Transverse colon (tissue), 4 donors: ENCODE measurements around the gene CNTN5. TPM values are rescaled to one million over a fixed set of nuclear protein-coding genes. Genes with fewer than 3 reads are reported as not detected.

ENCODE experiments used
- DNase-seq: peaks from one replicate; pipeline ENCODE4 v3.0.0-alpha.2; 2019
- H3K27ac ChIP-seq, 4 donors: fragments of 200-600 bp; sonication (generic); 2 replicates each; pipeline ENCODE4 v1.5.1; 2016 to 2018; ENCODE audit warnings: inconsistent platforms in 4 of 4
- H3K27me3 ChIP-seq: fragments of 200-600 bp; sonication (generic); 2 replicates; pipeline ENCODE4 v1.5.1; 2017; ENCODE audit warnings: inconsistent platforms
- H3K36me3 ChIP-seq, 4 donors: fragments of 200-600 bp; sonication (generic); 2 replicates each; pipeline ENCODE4 v1.5.1; 2017 to 2019; ENCODE audit warnings: inconsistent platforms in 4 of 4
- H3K4me1 ChIP-seq, 4 donors: fragments of 200-600 bp; sonication (generic); 2 replicates each; pipeline ENCODE4 v1.5.1; 2017 to 2020; ENCODE audit warnings: inconsistent platforms in 4 of 4
- H3K4me3 ChIP-seq, 4 donors: fragments of 200-600 bp; sonication (generic); 1 replicate in 1 of 4; 2 replicates in 3 of 4; pipeline versions ENCODE4 v1.5.1 to v1.6.1; 2017 to 2019; ENCODE audit warnings: inconsistent platforms in 4 of 4
- H3K9me3 ChIP-seq, 2 donors: fragments of 200-600 bp; sonication (generic); 2 replicates each; pipeline ENCODE4 v1.5.1; 2017 to 2019; ENCODE audit warnings: inconsistent platforms in 2 of 2
- CTCF ChIP-seq, 5 experiments: fragments of 200-600 bp in 3 of 5; fragments of 450-650 bp in 2 of 5; sonication (generic) in 3 of 5; IDR thresholded peaks; 1 replicate in 2 of 5; 2 replicates in 3 of 5; pipeline ENCODE4 v1.5.1; 2016 to 2017; ENCODE audit warnings: antibody characterized with exemption in 5 of 5, inconsistent platforms in 3 of 5, mild to moderate bottlenecking in 2 of 5, moderate library complexity in 1 of 5
- EP300 ChIP-seq: sonication (generic); formaldehyde crosslinking; IDR thresholded peaks from one replicate; pipeline ENCODE4 v1.6.1; 2017; ENCODE audit warnings: antibody characterized with exemption, low read depth
- POLR2A ChIP-seq: fragments of 450-650 bp; IDR thresholded peaks from one replicate; pipeline ENCODE4 v1.6.1; 2016; ENCODE audit warnings: antibody characterized with exemption, mild to moderate bottlenecking, moderate library complexity
- POLR2AphosphoS5 ChIP-seq, 3 donors: sonication (generic); formaldehyde crosslinking; IDR thresholded peaks; one replicate each; pipeline ENCODE4 v1.6.1; 2016; ENCODE audit warnings: antibody characterized with exemption in 3 of 3
- WGBS, 2 donors: methylation state at CpG; one replicate each; pipeline ENCODE4 v1.1.5; 2018; ENCODE audit warnings: low coverage in 1 of 2; 5-methylcytosine and 5-hydroxymethylcytosine counted together
- in situ Hi-C, 4 donors: fragments of 200-750 bp; cut with MboI; loops; one replicate each; pipeline versions ENCODE4 v1.15.0 to v1.15.1; 2017; ENCODE audit warnings: low sequenced_read_pairs in 3 of 4, low pct_ligation_motif_present in 1 of 4, low pct_unique_long_range_greater_than_20kb in 1 of 4
- intact Hi-C: fragments of 100-400 bp; cut with DNase I; formaldehyde crosslinking; loops from one replicate; pipeline ENCODE4 v1.15.1; 2023; ENCODE audit warnings: low total_unique reads
- total RNA-seq, 4 donors: library from RNA; depleted of rRNA; stranded (reverse); fragments of >200 nt; gene quantifications; one replicate each; pipeline ENCODE4 v1.1.0, GENCODE V29; 2016

Gene CNTN5
- total RNA-seq, 4 donors from 2014 or later, result 0.14 TPM; not detected in 3

DNA sequence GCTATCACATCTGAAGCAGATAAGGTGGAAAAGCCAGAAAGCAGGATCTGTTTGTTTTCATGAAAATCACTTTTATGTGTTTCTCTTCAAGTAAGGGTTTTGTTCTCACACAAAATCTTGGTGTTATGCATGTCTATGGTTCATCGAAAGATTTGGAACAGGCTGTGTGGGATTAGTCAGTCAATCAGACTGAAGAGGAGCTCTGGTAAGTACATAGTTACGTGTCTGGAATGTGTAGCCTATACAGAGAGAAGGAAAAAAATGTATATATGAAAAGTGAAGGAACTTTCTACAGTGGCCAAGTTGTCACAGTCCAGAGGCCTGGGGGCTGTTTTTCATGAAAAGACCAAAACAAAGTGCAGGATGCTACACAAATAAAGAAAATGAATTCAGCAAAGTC lies 156.7 kb downstream of the CNTN5 start:
- no peaks in the 10 kb centered on the region for H3K36me3 ChIP-seq
- no peak overlapping the region for H3K27ac ChIP-seq
- H3K4me3 ChIP-seq, result no peak overlapping the region
- no peaks in the 10 kb centered on the region for H3K27me3 ChIP-seq
- H3K9me3 ChIP-seq, result no peaks in the 10 kb centered on the region
- TF ChIP-seq CTCF (IDR thresholded peaks at IDR 0.05) (no peak), POLR2AphosphoS5 (IDR thresholded peaks at IDR 0.05) (no peak), POLR2A (no peak), EP300 (no peak)
- 54 to 67% methylated on average over 2 of the region's 2 CpGs for WGBS, 2 donors
- intact Hi-C loops, result no loop called here
- no peaks in the 10 kb centered on the region for H3K4me1 ChIP-seq
- in situ Hi-C loops, result no loop called here
- DNase-seq, result no peak

DNA sequence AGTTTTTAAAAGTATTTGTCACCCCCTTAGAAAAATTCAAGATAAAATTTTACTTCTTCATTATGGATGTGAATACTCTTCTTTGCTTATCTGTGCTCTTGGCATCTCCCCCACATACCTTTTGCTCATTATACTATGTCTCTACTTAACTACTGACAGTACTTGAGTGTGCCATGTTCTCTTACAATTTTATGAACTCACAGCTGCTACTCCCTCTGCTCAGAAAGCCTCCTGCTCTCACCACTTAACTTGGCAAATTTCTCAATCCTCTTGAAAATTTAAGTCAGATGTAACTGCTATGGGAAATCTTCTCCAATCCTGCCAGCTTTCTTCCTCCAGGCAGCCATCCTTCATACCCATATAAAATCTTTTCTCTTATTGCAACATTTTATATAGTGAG lies 163.4 kb downstream of the CNTN5 start:
- in situ Hi-C loops, result no loop called here
- H3K36me3 ChIP-seq, result no peaks in the 10 kb centered on the region
- H3K27me3 ChIP-seq, result no peaks in the 10 kb centered on the region
- H3K4me3 ChIP-seq, result no peak overlapping the region
- H3K4me1 ChIP-seq, result no peaks in the 10 kb centered on the region
- intact Hi-C loops, result no loop called here
- no peak overlapping the region for H3K27ac ChIP-seq
- TF ChIP-seq EP300 (no peak), POLR2A (no peak), POLR2AphosphoS5 (IDR thresholded peaks at IDR 0.05) (no peak), CTCF (IDR thresholded peaks at IDR 0.05) (no peak)
- no peaks in the 10 kb centered on the region for H3K9me3 ChIP-seq
- no peak for DNase-seq

GRCh38 chr11:99188221-99188620 lies 167.5 kb downstream of the CNTN5 start:
- Histone ChIP-seq H3K4me1 (no peaks in the 10 kb centered on the region), H3K4me3 (no peak overlapping the region), H3K9me3 (no peaks in the 10 kb centered on the region), H3K27me3 (no peaks in the 10 kb centered on the region), H3K36me3 (no peaks in the 10 kb centered on the region), H3K27ac (no peak overlapping the region)
- DNase-seq, result no peak
- no peak for TF ChIP-seq CTCF (IDR thresholded peaks at IDR 0.05)
- TF ChIP-seq POLR2AphosphoS5 (IDR thresholded peaks at IDR 0.05), result no peak
- no peak for TF ChIP-seq EP300
- no peak for TF ChIP-seq POLR2A
- intact Hi-C loops, result no loop called here
- in situ Hi-C loops, result no loop called here
- WGBS, 2 donors, result 65 to 71% methylated on average over 2 of the region's 2 CpGs

DNA sequence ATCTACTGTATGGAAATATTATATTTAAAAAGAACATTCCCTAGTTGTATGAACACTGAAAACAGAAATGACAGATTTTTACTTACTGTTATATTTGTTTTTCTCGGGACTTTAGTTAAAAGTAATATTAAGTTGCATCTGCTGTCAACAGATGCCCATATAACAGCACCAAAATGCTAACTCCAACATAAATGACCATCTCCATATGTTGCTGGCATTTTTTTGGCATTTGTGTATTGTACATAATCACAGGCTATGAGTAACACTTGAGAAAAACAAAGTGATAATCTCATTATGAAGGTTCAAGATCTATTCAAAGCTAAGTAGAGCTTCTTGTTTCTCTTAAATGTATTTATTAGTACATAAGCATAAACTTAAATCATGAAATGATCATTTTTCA lies 172.0 kb downstream of the CNTN5 start:
- intact Hi-C loops, result no loop called here
- Histone ChIP-seq H3K27ac (no peak overlapping the region), H3K9me3 (no peaks in the 10 kb centered on the region), H3K27me3 (no peaks in the 10 kb centered on the region), H3K36me3 (no peaks in the 10 kb centered on the region), H3K4me1 (no peaks in the 10 kb centered on the region), H3K4me3 (no peak overlapping the region)
- in situ Hi-C loops, result no loop called here
- TF ChIP-seq POLR2A (no peak), EP300 (no peak), POLR2AphosphoS5 (IDR thresholded peaks at IDR 0.05) (no peak), CTCF (IDR thresholded peaks at IDR 0.05) (no peak)
- no peak for DNase-seq
- WGBS, 2 donors, result 63 to 77% methylated on average over 1 of the region's 1 CpG
